Neural cell (in vitro differentiated cells): ENCODE results near the gene MS4A18. TPM values are rescaled to one million over a fixed set of nuclear protein-coding genes. Genes with fewer than 3 reads are reported as not detected.

Source experiments
- H2AFZ ChIP-seq: fragments of 200-600, 300-800 bp; sonication (generic), shearing (Covaris generic); 2 replicates; pipeline ENCODE4 v1.6.0; 2014; ENCODE audit warnings: low read depth, mild to moderate bottlenecking, antibody characterized with exemption, low read length, moderate library complexity
- H3F3A ChIP-seq: fragments of 200-600 bp; shearing (Covaris generic); 2 replicates; pipeline ENCODE4 v1.6.1; 2016; ENCODE audit warnings: mild to moderate bottlenecking, moderate library complexity, mixed read lengths, antibody characterized with exemption, low read length; ENCODE audit not compliant: insufficient read depth, poor library complexity, severe bottlenecking
- H3K27ac ChIP-seq: fragments of 200-600, 300-800 bp; sonication (generic), shearing (Covaris generic); 2 replicates; pipeline ENCODE4 v1.5.1; 2014; ENCODE audit warnings: mild to moderate bottlenecking, low read length, moderate library complexity
- H3K27me3 ChIP-seq: fragments of 300-800, 200-600 bp; sonication (generic), shearing (Covaris generic); 2 replicates; pipeline ENCODE4 v1.6.0; 2014; ENCODE audit warnings: mild to moderate bottlenecking, low read depth, low read length, moderate library complexity; ENCODE audit not compliant: insufficient read depth
- H3K36me3 ChIP-seq: fragments of 300-800, 200-600 bp; sonication (generic), shearing (Covaris generic); 2 replicates; pipeline ENCODE4 v1.5.1; 2014; ENCODE audit warnings: mild to moderate bottlenecking, antibody characterized with exemption, low read length, moderate library complexity; ENCODE audit not compliant: insufficient read depth
- H3K4me2 ChIP-seq: fragments of 300-800, 200-600 bp; sonication (generic), shearing (Covaris generic); 2 replicates; pipeline ENCODE4 v1.6.0; 2014; ENCODE audit warnings: mild to moderate bottlenecking, low read length
- H3K4me3 ChIP-seq: fragments of 300-800, 200-600 bp; sonication (generic), shearing (Covaris generic); 2 replicates; pipeline ENCODE4 v1.5.1; 2014; ENCODE audit warnings: mild to moderate bottlenecking, low read length, moderate library complexity
- H3K79me2 ChIP-seq: fragments of 200-600 bp; shearing (Covaris generic); replicated peaks from 2 replicates; pipeline ENCODE4 v1.6.0; 2014; ENCODE audit warnings: mild to moderate bottlenecking, low read length, moderate library complexity; ENCODE audit not compliant: insufficient read depth
- H3K9ac ChIP-seq: fragments of 300-800, 200-600 bp; sonication (generic), shearing (Covaris generic); 2 replicates; pipeline ENCODE4 v1.6.1; 2016; ENCODE audit warnings: mild to moderate bottlenecking, low read length, mixed read lengths
- H3K9me2 ChIP-seq: fragments of 200-600 bp; shearing (Covaris generic); 2 replicates; pipeline ENCODE4 v1.6.1; 2016; ENCODE audit warnings: mild to moderate bottlenecking, low read length, mixed read lengths; ENCODE audit not compliant: insufficient read depth
- H3K9me3 ChIP-seq: fragments of 200-600, 300-800 bp; sonication (generic), shearing (Covaris generic); 2 replicates; pipeline ENCODE4 v1.6.1; 2016; ENCODE audit warnings: mild to moderate bottlenecking, mixed run types, low read length, moderate library complexity, mixed read lengths
- H4K20me1 ChIP-seq: fragments of 200-600 bp; shearing (Covaris generic); 2 replicates; pipeline ENCODE4 v1.6.1; 2016; ENCODE audit warnings: mild to moderate bottlenecking, mixed run types; ENCODE audit not compliant: insufficient read depth
- MXI1 ChIP-seq: fragments of 450-650 bp; conservative IDR thresholded peaks from 2 replicates; pipeline ENCODE4 v1.6.1; 2014; ENCODE audit warnings: antibody characterized with exemption, mild to moderate bottlenecking; ENCODE audit not compliant: poor library complexity, severe bottlenecking
- POLR2AphosphoS5 ChIP-seq: IDR thresholded peaks from 2 replicates; pipeline ENCODE4 v1.6.1; 2012
- RAD21 ChIP-seq: fragments of 450-650 bp; conservative IDR thresholded peaks from 2 replicates; pipeline ENCODE4 v1.6.1; 2014; ENCODE audit warnings: antibody characterized with exemption, mild to moderate bottlenecking, moderate library complexity
- SMC3 ChIP-seq: fragments of 450-650 bp; conservative IDR thresholded peaks from 2 replicates; pipeline ENCODE4 v1.6.1; 2014; ENCODE audit warnings: antibody characterized with exemption, mild to moderate bottlenecking, moderate library complexity; ENCODE audit not compliant: poor library complexity
- polyA plus RNA-seq: library from polyadenylated mRNA; depleted of rRNA; stranded (reverse); fragments of >200 nt; gene quantifications from 2 replicates; pipeline ENCODE4 v1.2.3, GENCODE V29; 2014
- TF ChIP-seq, protein P1 (sequence below): fragments of 450-650 bp; IDR thresholded peaks from 2 replicates; pipeline ENCODE4 v1.5.1; 2014; ENCODE audit warnings: antibody characterized with exemption, mild to moderate bottlenecking, moderate library complexity; ENCODE audit not compliant: poor library complexity, severe bottlenecking
- TF ChIP-seq, protein P2 (sequence below): IDR thresholded peaks from 2 replicates; pipeline ENCODE4 v1.6.1; 2012; ENCODE audit warnings: borderline replicate concordance

The MS4A18 gene
- polyA plus RNA-seq, 1 donor from 2014 or later, result not detected

- no peaks in the 10 kb centered on the region for H3K9me2 ChIP-seq
- no peaks in the 10 kb centered on the region for H3F3A ChIP-seq
- H3K79me2 ChIP-seq, result no peaks in the 10 kb centered on the region
- no peaks in the 10 kb centered on the region for H4K20me1 ChIP-seq
- H3K27ac ChIP-seq, result no peak overlapping the region
- no peak overlapping the region for H3K4me2 ChIP-seq
- no peak overlapping the region for H3K4me3 ChIP-seq
- no peaks in the 10 kb centered on the region for H3K27me3 ChIP-seq
- H3K9ac ChIP-seq, result no peak overlapping the region
- H2AFZ ChIP-seq, result no peak overlapping the region
- no peak for TF ChIP-seq RAD21
- TF ChIP-seq SMC3, result peak; percentile 26
- TF ChIP-seq, protein P1, sequence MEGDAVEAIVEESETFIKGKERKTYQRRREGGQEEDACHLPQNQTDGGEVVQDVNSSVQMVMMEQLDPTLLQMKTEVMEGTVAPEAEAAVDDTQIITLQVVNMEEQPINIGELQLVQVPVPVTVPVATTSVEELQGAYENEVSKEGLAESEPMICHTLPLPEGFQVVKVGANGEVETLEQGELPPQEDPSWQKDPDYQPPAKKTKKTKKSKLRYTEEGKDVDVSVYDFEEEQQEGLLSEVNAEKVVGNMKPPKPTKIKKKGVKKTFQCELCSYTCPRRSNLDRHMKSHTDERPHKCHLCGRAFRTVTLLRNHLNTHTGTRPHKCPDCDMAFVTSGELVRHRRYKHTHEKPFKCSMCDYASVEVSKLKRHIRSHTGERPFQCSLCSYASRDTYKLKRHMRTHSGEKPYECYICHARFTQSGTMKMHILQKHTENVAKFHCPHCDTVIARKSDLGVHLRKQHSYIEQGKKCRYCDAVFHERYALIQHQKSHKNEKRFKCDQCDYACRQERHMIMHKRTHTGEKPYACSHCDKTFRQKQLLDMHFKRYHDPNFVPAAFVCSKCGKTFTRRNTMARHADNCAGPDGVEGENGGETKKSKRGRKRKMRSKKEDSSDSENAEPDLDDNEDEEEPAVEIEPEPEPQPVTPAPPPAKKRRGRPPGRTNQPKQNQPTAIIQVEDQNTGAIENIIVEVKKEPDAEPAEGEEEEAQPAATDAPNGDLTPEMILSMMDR, result peak; percentile 43
- H3K9me3 ChIP-seq, result no peaks in the 10 kb centered on the region
- no peaks in the 10 kb centered on the region for H3K36me3 ChIP-seq
Measured at GRCh38 chr11:60700689-60701468, 23.6 kb upstream of the MS4A18 start.

DNA sequence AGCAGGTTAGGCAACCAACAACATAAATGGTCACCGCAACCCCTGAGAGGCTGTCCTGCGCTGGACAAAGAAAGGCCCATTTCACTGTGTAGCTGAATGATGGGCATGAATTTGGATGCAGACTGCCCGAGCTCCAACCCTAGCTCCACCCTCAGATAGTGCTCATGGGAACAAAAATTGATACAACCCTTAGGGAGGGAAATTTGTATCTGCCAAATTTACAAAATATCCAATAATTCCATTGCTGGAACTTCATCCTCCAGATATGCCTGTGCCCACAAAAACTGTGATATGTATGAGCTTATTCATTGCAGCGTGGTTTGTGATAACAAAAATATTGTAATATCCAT lies 23.1 kb upstream of the MS4A18 start:
- H2AFZ ChIP-seq, result no peak overlapping the region
- no peaks in the 10 kb centered on the region for H3F3A ChIP-seq
- TF ChIP-seq POLR2AphosphoS5 (no peak), RAD21 (no peak), SMC3 (peak; percentile 6), MXI1 (no peak)

GRCh38 chr11:60703374-60703773 lies 21.1 kb upstream of the MS4A18 start:
- H3K27ac ChIP-seq, result no peak overlapping the region
- H3K27me3 ChIP-seq, result no peaks in the 10 kb centered on the region
- H2AFZ ChIP-seq, result no peak overlapping the region
- H3F3A ChIP-seq, result no peaks in the 10 kb centered on the region
- H3K36me3 ChIP-seq, result no peaks in the 10 kb centered on the region
- H3K79me2 ChIP-seq, result no peaks in the 10 kb centered on the region
- no peaks in the 10 kb centered on the region for H4K20me1 ChIP-seq
- H3K9ac ChIP-seq, result no peak overlapping the region
- no peaks in the 10 kb centered on the region for H3K9me2 ChIP-seq
- no peak overlapping the region for H3K4me2 ChIP-seq
- TF ChIP-seq SMC3 (no peak), RAD21 (no peak), MXI1 (no peak)
- TF ChIP-seq, protein P2, sequence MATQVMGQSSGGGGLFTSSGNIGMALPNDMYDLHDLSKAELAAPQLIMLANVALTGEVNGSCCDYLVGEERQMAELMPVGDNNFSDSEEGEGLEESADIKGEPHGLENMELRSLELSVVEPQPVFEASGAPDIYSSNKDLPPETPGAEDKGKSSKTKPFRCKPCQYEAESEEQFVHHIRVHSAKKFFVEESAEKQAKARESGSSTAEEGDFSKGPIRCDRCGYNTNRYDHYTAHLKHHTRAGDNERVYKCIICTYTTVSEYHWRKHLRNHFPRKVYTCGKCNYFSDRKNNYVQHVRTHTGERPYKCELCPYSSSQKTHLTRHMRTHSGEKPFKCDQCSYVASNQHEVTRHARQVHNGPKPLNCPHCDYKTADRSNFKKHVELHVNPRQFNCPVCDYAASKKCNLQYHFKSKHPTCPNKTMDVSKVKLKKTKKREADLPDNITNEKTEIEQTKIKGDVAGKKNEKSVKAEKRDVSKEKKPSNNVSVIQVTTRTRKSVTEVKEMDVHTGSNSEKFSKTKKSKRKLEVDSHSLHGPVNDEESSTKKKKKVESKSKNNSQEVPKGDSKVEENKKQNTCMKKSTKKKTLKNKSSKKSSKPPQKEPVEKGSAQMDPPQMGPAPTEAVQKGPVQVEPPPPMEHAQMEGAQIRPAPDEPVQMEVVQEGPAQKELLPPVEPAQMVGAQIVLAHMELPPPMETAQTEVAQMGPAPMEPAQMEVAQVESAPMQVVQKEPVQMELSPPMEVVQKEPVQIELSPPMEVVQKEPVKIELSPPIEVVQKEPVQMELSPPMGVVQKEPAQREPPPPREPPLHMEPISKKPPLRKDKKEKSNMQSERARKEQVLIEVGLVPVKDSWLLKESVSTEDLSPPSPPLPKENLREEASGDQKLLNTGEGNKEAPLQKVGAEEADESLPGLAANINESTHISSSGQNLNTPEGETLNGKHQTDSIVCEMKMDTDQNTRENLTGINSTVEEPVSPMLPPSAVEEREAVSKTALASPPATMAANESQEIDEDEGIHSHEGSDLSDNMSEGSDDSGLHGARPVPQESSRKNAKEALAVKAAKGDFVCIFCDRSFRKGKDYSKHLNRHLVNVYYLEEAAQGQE, result no peak
- H3K4me3 ChIP-seq, result no peak overlapping the region
- H3K9me3 ChIP-seq, result no peaks in the 10 kb centered on the region

More for the DNA sequence above, 23.1 kb upstream of the MS4A18 start:
- Histone ChIP-seq H3K4me3 (no peak overlapping the region), H3K9me2 (no peaks in the 10 kb centered on the region), H3K9me3 (no peaks in the 10 kb centered on the region), H4K20me1 (no peaks in the 10 kb centered on the region), H3K36me3 (no peaks in the 10 kb centered on the region), H3K27me3 (no peaks in the 10 kb centered on the region), H3K9ac (no peak overlapping the region), H3K4me2 (no peak overlapping the region), H3K79me2 (no peaks in the 10 kb centered on the region), H3K27ac (no peak overlapping the region)
